Astrocyte (in vitro differentiated cells and primary cell): ENCODE data around the gene FBN3.

Experiments
- CTCF ChIP-seq: IDR thresholded peaks from 2 replicates; pipeline ENCODE4 v1.5.1; 2011; ENCODE audit warnings: low read depth, mild to moderate bottlenecking, inconsistent platforms, low read length, moderate library complexity; ENCODE audit not compliant: insufficient read depth
- EZH2 ChIP-seq: IDR thresholded peaks from 2 replicates; pipeline ENCODE4 v1.6.1; 2012; ENCODE audit warnings: mild to moderate bottlenecking, low read length, inconsistent platforms; ENCODE audit not compliant: insufficient read depth

GRCh38 chr19:8039231-8039630 is 110.2 kb downstream of the FBN3 start:
- TF ChIP-seq CTCF: no peak
- TF ChIP-seq EZH2: no peak
